ENCODE results near the gene KLHL17.

Gene KLHL17

GRCh38 chr1:972726-973458 lies 12.5 kb downstream of the KLHL17 start:
- no peak overlapping the region for H3K9ac ChIP-seq (ENCODE audit: low read length)
- TF ChIP-seq EZH2phosphoT487 (IDR thresholded peaks at IDR 0.05; ENCODE audit: low read depth): no peak
- TF ChIP-seq CTCF (IDR thresholded peaks at IDR 0.05; ENCODE audit: low read depth, low read length): no peak
- H3K27ac ChIP-seq (ENCODE audit: low read length): no peak overlapping the region
- H4K20me1 ChIP-seq (ENCODE audit: insufficient read depth, low read length): no peaks in the 10 kb centered on the region
- no peak overlapping the region for H3K4me3 ChIP-seq (ENCODE audit: low read length)
- H2AFZ ChIP-seq (ENCODE audit: low read depth, low read length): no peak overlapping the region
- H3K79me2 ChIP-seq (ENCODE audit: low read length): no peaks in the 10 kb centered on the region
- no peaks in the 10 kb centered on the region for H3K36me3 ChIP-seq (replicated peaks; ENCODE audit: low read depth, low read length)
- H3K9me3 ChIP-seq (ENCODE audit: insufficient read depth, low read length): no peaks in the 10 kb centered on the region
- peaks cover 4% of the 10 kb centered on the region; the same call in 1 of the 2 replicates for H3K27me3 ChIP-seq (ENCODE audit: low read depth, low read length)
- no peaks in the 10 kb centered on the region for H3K4me1 ChIP-seq (ENCODE audit: low read length)
- H3K4me2 ChIP-seq (ENCODE audit: low read length): no peak overlapping the region

GRCh38 chr1:973459-974292 lies 13.3 kb downstream of the KLHL17 start:
- TF ChIP-seq CTCF (IDR thresholded peaks at IDR 0.05; ENCODE audit: low read depth, low read length) (no peak), EZH2phosphoT487 (IDR thresholded peaks at IDR 0.05; ENCODE audit: low read depth) (no peak)
- Histone ChIP-seq H4K20me1 (ENCODE audit: insufficient read depth, low read length) (no peaks in the 10 kb centered on the region), H2AFZ (ENCODE audit: low read depth, low read length) (no peak overlapping the region), H3K79me2 (ENCODE audit: low read length) (no peaks in the 10 kb centered on the region), H3K9ac (ENCODE audit: low read length) (no peak overlapping the region), H3K27me3 (ENCODE audit: low read depth, low read length) (peaks cover 4% of the 10 kb centered on the region; the same call in 1 of the 2 replicates), H3K4me1 (ENCODE audit: low read length) (no peaks in the 10 kb centered on the region), H3K27ac (ENCODE audit: low read length) (no peak overlapping the region), H3K4me2 (ENCODE audit: low read length) (no peak overlapping the region), H3K9me3 (ENCODE audit: insufficient read depth, low read length) (no peaks in the 10 kb centered on the region), H3K36me3 (replicated peaks; ENCODE audit: low read depth, low read length) (no peaks in the 10 kb centered on the region), H3K4me3 (ENCODE audit: low read length) (no peak overlapping the region)

GRCh38 chr1:974293-974640 lies 13.9 kb downstream of the KLHL17 start:
- Histone ChIP-seq H3K9me3 (ENCODE audit: insufficient read depth, low read length) (no peaks in the 10 kb centered on the region), H3K79me2 (ENCODE audit: low read length) (no peaks in the 10 kb centered on the region), H3K4me3 (ENCODE audit: low read length) (no peak overlapping the region), H3K4me1 (ENCODE audit: low read length) (no peaks in the 10 kb centered on the region), H3K9ac (ENCODE audit: low read length) (no peak overlapping the region), H3K27ac (ENCODE audit: low read length) (no peak overlapping the region), H2AFZ (ENCODE audit: low read depth, low read length) (no peak overlapping the region), H3K4me2 (ENCODE audit: low read length) (no peak overlapping the region), H4K20me1 (ENCODE audit: insufficient read depth, low read length) (no peaks in the 10 kb centered on the region), H3K27me3 (ENCODE audit: low read depth, low read length) (peaks cover 4% of the 10 kb centered on the region; the same call in 1 of the 2 replicates), H3K36me3 (replicated peaks; ENCODE audit: low read depth, low read length) (no peaks in the 10 kb centered on the region)
- TF ChIP-seq CTCF (IDR thresholded peaks at IDR 0.05; ENCODE audit: low read depth, low read length): no peak
- no peak for TF ChIP-seq EZH2phosphoT487 (IDR thresholded peaks at IDR 0.05; ENCODE audit: low read depth)

- H3K9me3 ChIP-seq (ENCODE audit: insufficient read depth, low read length): no peaks in the 10 kb centered on the region
- H3K4me3 ChIP-seq (ENCODE audit: low read length): no peak overlapping the region
- H3K9ac ChIP-seq (ENCODE audit: low read length): no peak overlapping the region
- no peak overlapping the region for H2AFZ ChIP-seq (ENCODE audit: low read depth, low read length)
- H3K4me2 ChIP-seq (ENCODE audit: low read length): no peak overlapping the region
- H3K27ac ChIP-seq (ENCODE audit: low read length): no peak overlapping the region
- no peak for TF ChIP-seq CTCF (IDR thresholded peaks at IDR 0.05; ENCODE audit: low read depth, low read length)
- TF ChIP-seq EZH2phosphoT487 (IDR thresholded peaks at IDR 0.05; ENCODE audit: low read depth): no peak
- no peaks in the 10 kb centered on the region for H3K79me2 ChIP-seq (ENCODE audit: low read length)
- H3K4me1 ChIP-seq (ENCODE audit: low read length): no peaks in the 10 kb centered on the region
- H3K36me3 ChIP-seq (replicated peaks; ENCODE audit: low read depth, low read length): no peaks in the 10 kb centered on the region
- H3K27me3 ChIP-seq (ENCODE audit: low read depth, low read length): peaks cover 4% of the 10 kb centered on the region; the same call in 1 of the 2 replicates
- no peaks in the 10 kb centered on the region for H4K20me1 ChIP-seq (ENCODE audit: insufficient read depth, low read length)
Observed at GRCh38 chr1:974687-975328, 14.4 kb downstream of the KLHL17 start.

All from OCI-LY3 (cell line).